ENCODE data around the gene CASKIN1.

Gene CASKIN1

GRCh38 chr16:2166263-2167067 is 29.9 kb downstream of the CASKIN1 start:
- Histone ChIP-seq H3K9me3 (ENCODE audit: control insufficient read depth, insufficient read depth, low read length) (no peaks in the 10 kb centered on the region), H3K36me3 (ENCODE audit: control insufficient read depth, insufficient read depth, low read length) (peaks cover 43% of the 10 kb centered on the region), H3K27me3 (ENCODE audit: control insufficient read depth, insufficient read depth, low read length) (no peaks in the 10 kb centered on the region), H3K4me3 (ENCODE audit: low read length) (no peak overlapping the region), H3K4me1 (ENCODE audit: control insufficient read depth, insufficient read depth, low read length) (no peaks in the 10 kb centered on the region), H3K27ac (ENCODE audit: low read length) (no peak overlapping the region)
- no peak for DNase-seq (ENCODE audit: low read depth, low spot score)
- no CpG with 5 or more reads among the region's 17 CpGs for WGBS (ENCODE audit: insufficient coverage, insufficient read length)

- H3K36me3 ChIP-seq (ENCODE audit: control insufficient read depth, insufficient read depth, low read length), result peaks cover 36% of the 10 kb centered on the region
- H3K9me3 ChIP-seq (ENCODE audit: control insufficient read depth, insufficient read depth, low read length), result no peaks in the 10 kb centered on the region
- no peaks in the 10 kb centered on the region for H3K4me1 ChIP-seq (ENCODE audit: control insufficient read depth, insufficient read depth, low read length)
- no peak for DNase-seq (ENCODE audit: low read depth, low spot score)
- WGBS (ENCODE audit: insufficient coverage, insufficient read length), result no CpG with 5 or more reads among the region's 12 CpGs
- no peaks in the 10 kb centered on the region for H3K27me3 ChIP-seq (ENCODE audit: control insufficient read depth, insufficient read depth, low read length)
- H3K27ac ChIP-seq (ENCODE audit: low read length), result no peak overlapping the region
- H3K4me3 ChIP-seq (ENCODE audit: low read length), result no peak overlapping the region
Observed at GRCh38 chr16:2165861-2166260, 30.5 kb downstream of the CASKIN1 start.

DNA sequence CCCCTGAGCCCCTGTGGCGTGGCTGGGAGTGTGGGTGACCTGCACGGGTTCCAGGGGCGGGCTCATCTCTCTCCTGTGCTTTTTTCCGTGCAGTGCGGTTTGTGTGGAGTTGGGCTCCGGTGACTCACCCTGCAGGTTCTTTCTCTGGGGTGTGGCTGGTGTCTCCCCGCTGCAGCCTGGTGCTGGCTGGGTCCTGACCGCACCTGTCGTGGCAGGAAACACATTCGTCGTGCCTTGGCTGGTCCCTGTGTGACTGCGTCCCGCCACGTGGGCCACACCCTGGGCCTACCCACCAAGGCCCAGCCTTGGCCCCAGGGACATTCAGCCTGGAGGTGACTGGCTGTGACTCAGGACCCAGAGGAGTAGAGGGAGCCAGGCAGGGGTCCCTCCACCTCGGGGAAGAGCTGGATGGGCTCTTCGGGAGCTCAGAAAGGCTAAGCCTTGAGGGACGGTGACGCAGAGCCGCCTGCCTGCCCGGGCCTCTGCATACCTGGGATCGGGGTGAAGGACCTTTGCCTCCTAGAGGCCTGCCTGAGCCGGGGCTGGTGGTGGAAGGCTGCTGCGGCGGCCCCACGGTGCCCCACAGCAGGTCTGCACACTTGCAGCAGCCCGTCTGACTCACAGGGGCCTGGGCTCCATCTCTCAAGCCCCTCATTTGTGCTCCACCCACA is 33.1 kb downstream of the CASKIN1 start:
- peaks cover 18% of the 10 kb centered on the region for H3K36me3 ChIP-seq (ENCODE audit: control insufficient read depth, insufficient read depth, low read length)

GRCh38 chr16:2162676-2163118 is 33.7 kb downstream of the CASKIN1 start:
- WGBS (ENCODE audit: insufficient coverage, insufficient read length), result no CpG with 5 or more reads among the region's 13 CpGs
- Histone ChIP-seq H3K4me1 (ENCODE audit: control insufficient read depth, insufficient read depth, low read length) (peaks cover 7% of the 10 kb centered on the region; the same call in 1 of the 2 replicates), H3K4me3 (ENCODE audit: low read length) (no peak overlapping the region), H3K9me3 (ENCODE audit: control insufficient read depth, insufficient read depth, low read length) (no peaks in the 10 kb centered on the region), H3K36me3 (ENCODE audit: control insufficient read depth, insufficient read depth, low read length) (peaks cover 13% of the 10 kb centered on the region; the same call in 1 of the 2 replicates), H3K27ac (ENCODE audit: low read length) (no peak overlapping the region), H3K27me3 (ENCODE audit: control insufficient read depth, insufficient read depth, low read length) (no peaks in the 10 kb centered on the region)
- no peak for DNase-seq (ENCODE audit: low read depth, low spot score)

More for the DNA sequence above, 33.1 kb downstream of the CASKIN1 start:
- Histone ChIP-seq H3K4me3 (ENCODE audit: low read length) (no peak overlapping the region), H3K27me3 (ENCODE audit: control insufficient read depth, insufficient read depth, low read length) (no peaks in the 10 kb centered on the region), H3K9me3 (ENCODE audit: control insufficient read depth, insufficient read depth, low read length) (no peaks in the 10 kb centered on the region), H3K4me1 (ENCODE audit: control insufficient read depth, insufficient read depth, low read length) (peaks cover 6% of the 10 kb centered on the region; the same call in 1 of the 2 replicates), H3K27ac (ENCODE audit: low read length) (no peak overlapping the region)
- no CpG with 5 or more reads among the region's 26 CpGs for WGBS (ENCODE audit: insufficient coverage, insufficient read length)
- DNase-seq (ENCODE audit: low read depth, low spot score), result no peak

DNA sequence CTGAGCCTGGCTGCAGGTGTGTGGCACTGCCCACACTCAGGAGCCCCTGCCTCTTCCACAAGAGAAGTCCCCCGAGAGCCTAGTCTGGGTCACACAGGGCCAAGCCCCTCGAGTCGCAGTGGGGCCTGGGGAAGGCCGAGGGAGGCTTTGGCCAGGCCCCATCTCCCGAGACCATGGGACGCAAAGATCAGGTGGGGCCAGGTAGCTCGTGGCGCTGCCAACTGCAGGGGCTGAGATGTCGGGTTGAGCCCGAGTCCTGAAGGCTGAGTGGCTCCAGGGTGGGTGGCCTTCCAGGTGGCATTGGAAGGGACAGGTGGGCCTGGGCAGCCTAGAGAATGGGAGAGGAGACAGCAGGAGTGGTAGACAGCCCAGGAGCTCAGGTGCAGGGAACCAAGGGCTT is 34.5 kb downstream of the CASKIN1 start:
- H3K36me3 ChIP-seq (ENCODE audit: control insufficient read depth, insufficient read depth, low read length), result peaks cover 12% of the 10 kb centered on the region; the same call in 1 of the 2 replicates
- H3K27me3 ChIP-seq (ENCODE audit: control insufficient read depth, insufficient read depth, low read length), result no peaks in the 10 kb centered on the region
- H3K27ac ChIP-seq (ENCODE audit: low read length), result no peak overlapping the region
- no CpG with 5 or more reads among the region's 10 CpGs for WGBS (ENCODE audit: insufficient coverage, insufficient read length)
- no peak overlapping the region for H3K4me3 ChIP-seq (ENCODE audit: low read length)
- DNase-seq (ENCODE audit: low read depth, low spot score), result no peak
- no peaks in the 10 kb centered on the region for H3K9me3 ChIP-seq (ENCODE audit: control insufficient read depth, insufficient read depth, low read length)
- peaks cover 7% of the 10 kb centered on the region for H3K4me1 ChIP-seq (ENCODE audit: control insufficient read depth, insufficient read depth, low read length)

- H3K4me3 ChIP-seq (ENCODE audit: low read length), result no peak overlapping the region
Observed at GRCh38 chr16:2160915-2161551, 35.4 kb downstream of the CASKIN1 start.

GRCh38 chr16:2159175-2159838 is 37.1 kb downstream of the CASKIN1 start:
- Histone ChIP-seq H3K36me3 (ENCODE audit: control insufficient read depth, insufficient read depth, low read length) (peaks cover 5% of the 10 kb centered on the region; the same call in 1 of the 2 replicates), H3K4me3 (ENCODE audit: low read length) (no peak overlapping the region), H3K4me1 (ENCODE audit: control insufficient read depth, insufficient read depth, low read length) (peaks cover 10% of the 10 kb centered on the region)

More at GRCh38 chr16:2160915-2161551, 35.4 kb downstream of the CASKIN1 start:
- H3K27ac ChIP-seq (ENCODE audit: low read length), result no peak overlapping the region
- no peak for DNase-seq (ENCODE audit: low read depth, low spot score)
- no CpG with 5 or more reads among the region's 20 CpGs for WGBS (ENCODE audit: insufficient coverage, insufficient read length)
- H3K27me3 ChIP-seq (ENCODE audit: control insufficient read depth, insufficient read depth, low read length), result no peaks in the 10 kb centered on the region
- H3K36me3 ChIP-seq (ENCODE audit: control insufficient read depth, insufficient read depth, low read length), result peaks cover 12% of the 10 kb centered on the region; the same call in 1 of the 2 replicates
- no peaks in the 10 kb centered on the region for H3K9me3 ChIP-seq (ENCODE audit: control insufficient read depth, insufficient read depth, low read length)
- H3K4me1 ChIP-seq (ENCODE audit: control insufficient read depth, insufficient read depth, low read length), result peaks cover 10% of the 10 kb centered on the region

DNA sequence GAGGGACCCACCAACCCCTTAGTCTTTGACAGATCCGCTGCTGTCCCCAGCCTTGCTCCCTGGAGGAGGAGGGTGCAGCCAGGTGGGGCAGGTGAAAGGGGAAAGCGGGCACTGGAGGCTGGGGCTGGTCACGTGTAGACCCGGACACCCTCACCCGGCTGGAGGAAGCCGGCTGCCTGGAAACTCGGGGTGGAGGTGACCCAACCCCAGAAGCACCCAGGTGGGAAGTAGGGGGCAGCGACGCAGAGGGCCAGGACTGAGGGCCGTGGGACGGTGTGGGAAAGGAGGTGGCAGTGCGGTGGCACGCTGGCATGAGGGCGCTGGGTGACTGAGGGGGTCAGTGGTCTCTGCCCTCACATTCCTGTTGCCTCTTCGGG is 38.2 kb downstream of the CASKIN1 start:
- Histone ChIP-seq H3K27ac (ENCODE audit: low read length) (no peak overlapping the region), H3K27me3 (ENCODE audit: control insufficient read depth, insufficient read depth, low read length) (no peaks in the 10 kb centered on the region), H3K9me3 (ENCODE audit: control insufficient read depth, insufficient read depth, low read length) (no peaks in the 10 kb centered on the region), H3K4me1 (ENCODE audit: control insufficient read depth, insufficient read depth, low read length) (peaks cover 10% of the 10 kb centered on the region), H3K36me3 (ENCODE audit: control insufficient read depth, insufficient read depth, low read length) (peaks cover 13% of the 10 kb centered on the region), H3K4me3 (ENCODE audit: low read length) (no peak overlapping the region)
- WGBS (ENCODE audit: insufficient coverage, insufficient read length), result no CpG with 5 or more reads among the region's 15 CpGs
- no peak for DNase-seq (ENCODE audit: low read depth, low spot score)

More at GRCh38 chr16:2159175-2159838, 37.1 kb downstream of the CASKIN1 start:
- H3K27ac ChIP-seq (ENCODE audit: low read length), result no peak overlapping the region
- no peak for DNase-seq (ENCODE audit: low read depth, low spot score)
- whole genome bisulfite sequencing (ENCODE audit: insufficient coverage, insufficient read length), result no CpG with 5 or more reads among the region's 24 CpGs
- H3K27me3 ChIP-seq (ENCODE audit: control insufficient read depth, insufficient read depth, low read length), result no peaks in the 10 kb centered on the region
- no peaks in the 10 kb centered on the region for H3K9me3 ChIP-seq (ENCODE audit: control insufficient read depth, insufficient read depth, low read length)

- H3K4me3 ChIP-seq (ENCODE audit: low read length), result no peak overlapping the region
- WGBS (ENCODE audit: insufficient coverage, insufficient read length), result no CpG with 5 or more reads among the region's 27 CpGs
- H3K4me1 ChIP-seq (ENCODE audit: control insufficient read depth, insufficient read depth, low read length), result peaks cover 13% of the 10 kb centered on the region
- H3K9me3 ChIP-seq (ENCODE audit: control insufficient read depth, insufficient read depth, low read length), result no peaks in the 10 kb centered on the region
- peaks cover 16% of the 10 kb centered on the region for H3K36me3 ChIP-seq (ENCODE audit: control insufficient read depth, insufficient read depth, low read length)
- DNase-seq (ENCODE audit: low read depth, low spot score), result no peak
- H3K27ac ChIP-seq (ENCODE audit: low read length), result no peak overlapping the region
- H3K27me3 ChIP-seq (ENCODE audit: control insufficient read depth, insufficient read depth, low read length), result no peaks in the 10 kb centered on the region
Observed at GRCh38 chr16:2157480-2158261, 38.7 kb downstream of the CASKIN1 start.
